H1 (cell line): ENCODE data around the gene AEBP1. TPM values are rescaled to one million over a fixed set of nuclear protein-coding genes. Genes with fewer than 3 reads are reported as not detected.

Source experiments
- KDM4A ChIP-seq: IDR thresholded peaks from one replicate; pipeline ENCODE4 v1.7.1; 2012; ENCODE audit warnings: low read depth, mild to moderate bottlenecking, moderate library complexity, low read length, inconsistent platforms; ENCODE audit not compliant: severe bottlenecking
- SUZ12 ChIP-seq: fragments of 200-600 bp; sonication (generic); IDR thresholded peaks from 2 replicates; pipeline ENCODE4 v1.6.1; 2012; ENCODE audit warnings: mild to moderate bottlenecking, inconsistent platforms, low read length, moderate library complexity, mixed read lengths
- TBP ChIP-seq: IDR thresholded peaks from 2 replicates; pipeline ENCODE4 v1.6.1; 2011; ENCODE audit warnings: low read depth, low read length, improper control_type of control experiment
- polyA plus RNA-seq, 7 experiments: library from polyadenylated mRNA; depleted of rRNA in 3 of 7; stranded (reverse) in 5 of 7; unstranded in 2 of 7; fragments of >200 nt in 5 of 7; fragments of 200-250 nt in 2 of 7; gene quantifications; 1 replicate in 5 of 7; 2 replicates in 1 of 7; 4 replicates in 1 of 7; pipeline versions ENCODE4 v1.2.1 to v1.2.3, GENCODE V29; 2011 to 2013; ENCODE audit warnings: missing spikeins in 2 of 7, mixed read lengths in 2 of 7
- total RNA-seq: library from RNA; stranded (reverse); fragmentation: NEBNext Ultra II Directional; extraction: Animal tissue kit (Norgen Biotek cat#: 25700); gene quantifications from 2 replicates; pipeline ENCODE4 v1.2.1, GENCODE V29; 2021
- TF ChIP-seq, protein P1 (sequence below): IDR thresholded peaks from 2 replicates; pipeline ENCODE4 v1.6.1; 2011; ENCODE audit warnings: low read length, improper control_type of control experiment

AEBP1 gene
- total and polyA plus RNA-seq, 2 of the 8 experiments (the other 6 are each of a cell fraction or from before 2014, with no cell fraction given), result 10.4 to 41.2 TPM

DNA sequence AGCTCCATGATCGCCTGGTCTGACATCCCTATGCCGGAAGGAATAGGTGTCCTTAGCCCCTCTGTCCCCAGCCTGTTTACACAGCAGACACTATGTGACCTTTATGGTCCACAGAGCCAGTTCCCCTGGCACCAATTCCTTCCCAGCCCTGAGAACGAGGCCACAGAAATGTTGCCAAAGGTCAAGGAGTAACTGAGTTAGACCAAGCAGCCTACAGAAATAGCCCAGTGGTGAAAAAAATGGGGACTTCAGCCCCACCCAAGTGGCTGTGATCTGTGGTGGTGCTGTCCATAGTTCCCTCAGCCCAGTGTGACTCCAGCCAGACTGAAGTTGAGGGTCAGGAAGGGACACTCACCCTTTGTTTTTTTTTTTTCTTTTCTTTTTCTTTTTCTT, 41.2 kb upstream of the AEBP1 start (continued):
- TF ChIP-seq KDM4A (no peak), SUZ12 (no peak), TBP (no peak)
- TF ChIP-seq, protein P1, sequence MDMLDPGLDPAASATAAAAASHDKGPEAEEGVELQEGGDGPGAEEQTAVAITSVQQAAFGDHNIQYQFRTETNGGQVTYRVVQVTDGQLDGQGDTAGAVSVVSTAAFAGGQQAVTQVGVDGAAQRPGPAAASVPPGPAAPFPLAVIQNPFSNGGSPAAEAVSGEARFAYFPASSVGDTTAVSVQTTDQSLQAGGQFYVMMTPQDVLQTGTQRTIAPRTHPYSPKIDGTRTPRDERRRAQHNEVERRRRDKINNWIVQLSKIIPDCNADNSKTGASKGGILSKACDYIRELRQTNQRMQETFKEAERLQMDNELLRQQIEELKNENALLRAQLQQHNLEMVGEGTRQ, result no peak
